GM21576 (cell line): Measurements from ENCODE around the gene BPI.
"Not testable (repeated sequence)": the region's sequence is repeated elsewhere in the genome, so short reads cannot be mapped to it uniquely, and the experiment has no call there.

ENCODE experiments used
- ATAC-seq: cut with Tn5 transposase; IDR thresholded peaks from one replicate; pipeline ENCODE4 v1.9.1; 2021; ENCODE audit warnings: mild to moderate bottlenecking, moderate library complexity; ENCODE audit not compliant: unreplicated experiment

The BPI gene

DNA sequence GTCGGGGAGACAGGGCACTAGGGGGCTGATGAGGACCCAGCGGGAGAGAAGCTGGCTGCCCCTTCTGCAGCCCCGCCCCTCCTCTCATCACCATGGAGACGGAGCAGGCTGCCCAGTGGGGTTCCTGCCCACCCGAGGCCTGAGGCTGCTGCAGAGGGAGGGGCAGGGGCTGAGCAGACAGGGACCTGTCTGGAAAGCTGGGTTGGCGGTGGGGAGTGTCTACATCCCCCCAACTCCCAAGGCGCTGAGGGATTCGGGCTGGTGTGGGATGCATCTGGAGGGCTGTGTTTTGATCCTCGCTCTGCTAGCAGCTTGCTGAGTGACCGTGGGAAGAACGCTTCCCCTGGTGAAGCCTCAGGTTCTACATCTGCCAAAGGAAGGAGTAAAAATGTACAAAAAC, 1.2 kb upstream of the BPI start:
- no peak for ATAC-seq

DNA sequence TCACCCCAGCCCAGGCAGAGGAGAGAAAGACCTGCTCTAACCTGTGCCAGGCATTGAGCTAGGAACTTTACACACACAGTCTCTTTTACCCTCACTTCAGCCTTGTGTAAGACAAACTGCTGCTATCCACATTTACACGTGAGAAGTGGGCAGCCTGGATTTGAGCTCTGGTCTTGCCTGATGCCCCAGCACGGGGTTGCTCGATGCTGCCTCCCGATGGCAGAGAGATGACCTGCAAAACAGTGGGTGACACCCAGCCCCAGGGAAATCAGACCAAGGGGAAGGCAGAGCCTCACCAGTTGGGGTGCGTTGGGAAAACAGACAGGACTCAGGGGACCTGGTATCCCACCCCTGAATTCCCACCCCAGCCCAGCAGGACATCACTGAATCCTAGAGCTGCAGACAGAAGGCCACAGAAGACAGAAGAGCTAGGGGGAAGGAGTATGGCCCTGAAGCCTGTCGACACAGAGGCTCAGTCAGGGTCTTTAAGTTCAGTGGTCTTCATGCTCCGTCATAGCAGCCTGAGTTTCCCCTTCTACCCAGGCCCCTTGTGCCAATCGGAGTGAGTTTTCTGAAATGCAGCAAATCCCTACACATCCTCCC, 990 bp downstream of the BPI start:
- no peak for ATAC-seq

DNA sequence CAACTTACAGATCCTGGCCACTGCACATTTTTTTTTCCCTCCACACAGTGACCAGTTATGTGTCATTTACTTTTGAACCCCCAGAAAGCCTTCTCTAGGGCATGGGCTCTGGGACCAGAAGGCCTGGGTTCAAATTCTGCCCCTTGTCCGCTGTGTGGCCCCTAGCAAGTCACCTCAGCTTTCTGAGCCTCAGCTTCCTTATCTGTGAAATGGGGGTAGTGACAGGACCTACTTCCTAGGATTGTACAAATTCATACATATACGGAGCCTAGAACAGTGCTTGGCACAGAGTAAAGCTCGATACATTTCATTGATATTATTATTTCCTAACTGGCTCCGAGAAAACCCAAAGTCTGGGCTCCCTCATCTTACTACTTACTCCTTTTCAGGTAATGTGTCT, 1.6 kb downstream of the BPI start:
- no peak for ATAC-seq

DNA sequence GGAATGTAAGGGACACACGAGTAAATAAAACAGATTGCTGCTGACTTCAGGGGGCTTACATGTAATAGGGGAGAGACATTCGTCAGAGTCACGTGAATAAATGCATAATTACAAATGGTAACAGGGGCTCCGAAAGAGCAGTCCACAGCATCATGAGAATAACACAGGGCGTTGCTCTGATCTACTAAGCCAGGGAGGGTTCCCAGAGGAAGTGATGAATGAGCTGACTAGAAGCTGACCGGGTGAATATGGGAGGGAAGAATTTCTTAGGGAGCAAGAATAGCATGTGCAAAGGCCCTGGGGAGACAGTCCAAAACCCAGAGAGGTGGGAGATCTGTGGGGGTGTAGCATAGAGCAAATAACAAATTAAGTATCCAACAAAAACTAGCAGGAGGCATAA, 2.4 kb downstream of the BPI start:
- no peak for ATAC-seq

DNA sequence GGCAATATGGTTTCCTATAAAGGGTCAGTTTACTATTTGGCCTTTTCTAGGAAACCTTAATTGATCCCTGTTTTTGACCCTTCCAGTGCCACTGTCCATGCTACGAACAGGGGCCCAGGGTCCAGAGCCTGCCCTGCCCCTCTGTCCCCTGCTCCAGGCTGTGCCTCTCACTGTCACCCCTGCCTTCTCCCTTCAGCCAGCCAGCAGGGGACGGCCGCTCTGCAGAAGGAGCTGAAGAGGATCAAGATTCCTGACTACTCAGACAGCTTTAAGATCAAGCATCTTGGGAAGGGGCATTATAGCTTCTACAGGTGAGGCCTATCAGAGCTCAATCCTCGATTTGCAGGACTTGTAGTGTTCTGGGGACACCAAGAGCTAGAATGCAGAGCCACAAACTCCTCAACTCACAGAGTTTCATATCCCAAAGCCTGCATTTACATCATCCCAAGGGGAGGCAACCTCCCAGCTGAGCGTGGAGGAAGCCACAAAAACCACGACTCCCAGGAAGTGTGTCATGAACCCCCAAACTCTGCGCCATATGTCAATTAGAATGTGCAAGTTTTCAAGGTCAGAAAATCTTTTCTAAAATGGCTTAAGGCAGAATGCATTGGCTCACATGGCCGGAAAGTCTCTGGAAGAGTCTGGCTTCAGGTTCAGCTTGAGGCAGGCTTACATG, 3.6 kb downstream of the BPI start:
- ATAC-seq = no peak

DNA sequence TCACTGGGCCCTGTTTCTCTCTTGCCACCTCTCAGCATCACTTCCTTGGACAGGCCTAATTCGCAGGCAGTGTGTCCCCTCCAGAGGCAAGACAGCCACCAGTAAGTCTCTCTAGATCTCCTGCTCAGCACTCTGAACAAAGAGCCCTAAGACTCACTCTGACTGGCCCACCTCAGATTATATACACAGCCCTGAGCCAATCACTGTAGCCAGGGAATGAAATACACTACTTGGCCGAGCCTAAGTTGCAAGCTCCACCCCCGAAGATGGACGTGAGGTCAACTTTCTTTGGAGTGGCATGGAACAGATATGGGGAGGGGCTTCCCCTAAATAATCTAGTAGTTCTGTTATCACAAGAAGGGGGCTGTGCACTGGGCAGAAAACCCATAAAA, 4.1 kb downstream of the BPI start:
- no peak for ATAC-seq

DNA sequence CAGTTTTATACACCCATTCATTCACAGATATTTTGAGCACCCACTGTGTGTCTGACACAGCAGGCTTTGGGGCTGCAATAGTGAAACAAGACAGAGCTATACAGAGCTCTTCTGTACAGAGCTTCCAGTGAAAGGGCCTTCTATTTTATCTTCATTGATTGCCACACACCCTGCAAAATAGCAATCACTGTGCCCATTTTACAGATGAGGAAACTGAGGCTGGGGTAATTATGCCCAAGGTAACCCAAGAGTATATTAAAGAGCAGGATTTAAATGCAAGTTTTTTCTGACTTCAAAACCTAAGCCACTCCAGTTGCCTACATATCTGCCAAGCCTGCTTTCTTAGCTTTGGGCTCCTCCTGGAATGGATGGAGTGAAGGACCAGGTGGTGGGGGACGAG, 4.5 kb downstream of the BPI start:
- ATAC-seq = no peak

DNA sequence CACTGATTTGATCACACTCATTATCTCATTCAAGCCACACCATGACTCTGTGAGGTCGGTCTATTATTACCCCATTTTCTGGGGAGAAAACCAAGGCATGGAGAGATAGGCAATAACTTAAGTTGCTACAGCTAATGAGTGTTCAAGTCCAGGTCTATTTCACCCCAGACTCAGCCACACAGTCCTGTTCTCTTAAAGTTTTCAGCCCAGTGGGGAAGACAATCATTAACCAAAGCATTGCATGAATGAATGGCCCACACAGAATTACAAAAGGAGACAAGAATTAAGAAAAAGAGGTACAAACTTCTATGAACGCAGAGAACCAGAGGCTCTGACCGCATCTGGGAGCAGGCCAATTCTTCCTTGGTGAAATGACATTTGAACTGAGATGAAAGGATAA, 7.1 kb downstream of the BPI start:
- ATAC-seq = no peak

DNA sequence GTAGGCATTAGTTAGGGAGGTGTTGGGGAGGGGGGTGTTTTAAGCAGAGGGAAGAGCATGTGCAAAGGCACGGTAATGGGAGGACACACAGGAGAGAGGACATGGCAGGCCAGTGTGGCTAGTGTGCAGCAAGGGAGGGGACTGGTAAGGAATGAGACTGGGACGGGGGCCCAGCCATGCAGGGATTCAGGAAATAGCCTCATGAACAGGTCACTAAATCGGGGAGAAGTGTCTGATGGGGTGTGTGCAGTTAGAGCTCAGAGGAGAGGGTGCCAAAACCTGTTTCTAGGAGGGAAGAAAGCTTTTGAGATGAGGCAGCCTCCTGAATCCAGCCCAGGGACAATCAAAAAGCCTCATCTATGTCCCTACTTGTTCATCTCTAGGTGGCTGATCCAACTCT, 7.5 kb downstream of the BPI start:
- no peak for ATAC-seq

DNA sequence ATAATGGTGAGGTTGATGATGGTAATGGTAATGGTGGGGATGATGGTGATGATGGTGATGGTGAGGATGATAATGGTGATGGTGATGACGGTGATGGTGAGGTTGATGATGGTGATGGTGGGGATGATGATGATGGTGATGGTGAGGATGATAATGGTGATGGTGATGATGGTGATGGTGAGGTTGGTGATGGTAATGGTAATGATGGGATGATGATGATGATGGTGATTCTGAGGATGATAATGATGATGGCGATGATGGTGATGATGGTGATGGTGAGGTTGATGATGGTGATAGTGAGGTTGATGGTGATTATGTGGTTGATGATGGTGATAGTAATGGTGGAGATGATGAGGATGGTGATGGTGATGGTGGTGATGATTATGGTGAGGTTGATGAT, 9.7 kb downstream of the BPI start:
- no peak for ATAC-seq

DNA sequence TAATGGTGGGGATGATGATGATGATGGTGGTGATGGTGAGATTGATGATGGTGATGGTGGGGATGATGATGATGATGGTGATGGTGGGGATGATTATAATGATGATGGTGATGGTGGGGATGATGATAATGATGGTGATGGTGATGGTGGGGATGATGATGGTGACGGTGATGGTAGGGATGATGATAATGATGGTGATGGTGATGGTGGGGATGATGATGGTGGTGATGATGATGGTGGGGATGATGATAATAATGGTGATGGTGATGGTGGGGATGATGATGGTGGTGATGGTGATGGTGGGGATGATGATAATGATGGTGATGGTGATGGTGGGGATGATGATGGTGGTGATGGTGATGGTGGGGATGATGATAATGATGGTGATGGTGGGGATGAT, 10.4 kb downstream of the BPI start:
- ATAC-seq = not testable (repeated sequence)

DNA sequence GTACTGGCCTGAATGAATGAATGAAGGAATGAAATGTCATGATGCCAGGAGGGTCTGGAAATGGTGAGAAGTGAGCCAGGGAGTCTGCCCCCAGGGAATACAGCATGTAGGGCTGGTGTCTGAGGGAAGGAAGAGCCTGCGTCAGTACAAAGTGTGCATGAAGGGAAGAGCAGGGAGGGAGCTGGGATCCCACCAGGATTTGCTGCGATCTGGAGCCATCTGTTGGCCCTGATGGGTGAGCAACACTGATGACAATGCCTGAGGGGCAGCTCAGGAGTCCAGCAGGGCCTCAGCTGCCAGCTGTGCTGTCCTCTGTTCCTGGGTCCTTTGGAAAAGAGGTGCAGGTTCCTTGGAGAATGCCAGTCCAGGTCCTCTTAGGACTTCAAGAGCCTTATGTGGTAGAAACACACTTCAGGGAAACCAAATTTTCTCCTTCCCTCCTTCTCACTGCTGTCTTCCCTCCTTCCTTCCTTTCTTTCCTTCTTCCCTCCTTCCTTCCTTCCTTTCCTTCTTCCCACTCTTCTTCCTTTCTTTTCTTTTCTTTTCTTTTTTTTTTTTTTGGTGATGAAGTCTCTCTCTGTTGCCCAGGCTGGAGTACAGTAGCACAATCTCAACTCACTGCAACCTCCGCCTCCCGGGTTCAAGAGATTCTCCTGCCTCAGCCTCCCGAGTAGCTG, 11.5 kb downstream of the BPI start:
- no peak for ATAC-seq

DNA sequence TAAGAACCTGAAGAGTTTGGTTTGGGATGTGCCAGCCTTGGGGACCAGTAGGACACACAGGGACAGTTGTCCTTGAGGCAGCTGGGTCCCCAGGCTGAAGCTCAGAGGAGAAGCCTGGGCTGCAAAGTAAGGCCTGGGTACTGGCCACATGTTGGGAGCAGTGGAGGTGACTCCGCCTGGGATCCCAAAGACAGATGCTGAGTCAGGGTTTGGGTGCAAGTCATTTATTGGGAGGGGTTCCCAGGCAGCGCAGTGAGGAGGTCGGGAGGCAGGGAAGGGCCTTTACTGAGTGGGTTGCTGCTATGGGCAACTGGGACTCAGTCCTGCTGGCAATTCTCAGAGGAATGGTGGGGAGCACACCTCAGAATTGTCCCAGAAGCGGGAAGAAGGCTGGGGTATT, 12.4 kb downstream of the BPI start:
- no peak for ATAC-seq

DNA sequence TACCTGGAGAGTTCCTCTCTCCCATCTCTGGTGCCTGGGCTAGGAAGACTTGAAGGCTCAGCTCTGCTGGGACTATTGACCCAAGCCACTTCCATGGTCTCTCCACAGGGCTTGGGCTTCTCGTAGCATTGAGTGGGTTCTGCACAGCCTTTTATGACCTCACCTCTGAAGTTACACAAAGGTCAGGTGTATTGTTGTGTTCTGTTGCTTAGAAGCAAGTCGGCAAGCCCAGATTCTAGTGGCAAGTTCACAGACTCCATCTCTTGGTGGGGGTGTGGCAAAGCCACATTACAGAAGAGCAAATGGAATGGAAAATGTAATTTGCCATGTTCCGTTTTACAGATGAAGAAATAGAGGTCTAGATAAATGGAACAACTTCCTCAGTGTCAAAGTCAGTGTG, 13.5 kb downstream of the BPI start:
- no peak for ATAC-seq

DNA sequence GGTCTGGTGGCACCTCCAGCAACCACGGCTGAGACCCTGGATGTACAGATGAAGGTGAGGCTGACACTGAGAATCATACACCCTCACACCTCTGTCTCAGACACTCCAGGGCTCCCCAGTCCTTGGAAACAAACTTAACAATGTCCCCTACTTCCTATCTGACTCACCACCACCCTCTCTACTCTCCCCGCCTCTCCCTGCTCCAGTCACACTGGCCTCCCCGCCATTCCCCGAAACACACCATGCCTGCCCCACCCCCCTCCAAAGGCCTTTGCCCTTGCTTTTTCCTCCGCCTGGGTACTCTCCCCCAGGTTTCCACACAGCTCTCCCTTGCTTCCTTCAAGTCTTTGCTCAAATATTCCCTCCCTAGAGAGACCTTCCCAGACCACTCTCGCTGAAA, 16.3 kb downstream of the BPI start:
- ATAC-seq = no peak

DNA sequence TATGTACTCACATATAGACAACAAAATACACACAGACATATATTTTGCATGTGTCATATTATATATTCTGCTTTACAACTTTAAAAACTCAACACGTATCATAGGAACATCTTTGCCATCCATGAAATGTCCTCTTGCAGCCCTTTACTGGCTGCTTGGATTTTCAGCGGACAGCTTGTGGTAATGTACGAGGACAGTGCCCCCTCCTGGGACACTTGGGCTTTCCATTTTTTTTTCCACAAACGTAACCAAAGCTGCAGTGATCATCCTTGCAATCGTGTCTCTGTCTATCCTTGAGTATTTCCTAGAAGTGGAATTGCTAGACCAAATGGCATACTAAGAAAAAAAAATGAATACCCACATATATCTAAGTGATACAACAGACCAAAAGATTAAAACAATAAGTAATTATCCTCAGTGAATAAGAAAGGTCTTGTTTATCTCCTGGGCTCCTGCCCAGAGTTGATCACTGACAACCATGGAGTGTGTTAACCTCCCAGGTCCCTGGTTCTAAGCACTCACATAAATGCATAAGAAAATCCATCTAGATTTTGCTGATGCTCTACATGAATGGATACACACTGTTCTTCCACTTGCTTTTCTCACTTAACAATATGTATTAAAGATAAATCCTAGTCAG, 18.1 kb downstream of the BPI start:
- ATAC-seq = no peak

DNA sequence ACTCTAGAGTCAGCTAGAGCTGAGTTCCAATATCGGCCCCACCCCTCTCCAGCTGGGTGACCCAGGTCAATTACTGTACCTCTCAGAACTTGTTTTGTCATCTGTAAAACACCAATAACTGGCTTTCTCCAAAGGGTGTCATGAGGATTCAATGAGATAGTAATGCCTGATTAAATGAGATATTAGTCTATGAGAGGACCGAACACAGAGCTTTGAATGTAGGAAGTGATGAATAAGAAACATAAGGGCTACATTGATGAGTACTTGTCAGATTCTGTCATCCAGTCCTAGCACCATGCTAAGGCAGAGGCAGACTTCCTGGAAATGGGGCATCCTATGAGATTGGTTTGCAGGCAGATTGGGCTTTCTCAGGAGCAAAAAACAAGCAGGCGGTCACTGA, 20.2 kb downstream of the BPI start:
- no peak for ATAC-seq

DNA sequence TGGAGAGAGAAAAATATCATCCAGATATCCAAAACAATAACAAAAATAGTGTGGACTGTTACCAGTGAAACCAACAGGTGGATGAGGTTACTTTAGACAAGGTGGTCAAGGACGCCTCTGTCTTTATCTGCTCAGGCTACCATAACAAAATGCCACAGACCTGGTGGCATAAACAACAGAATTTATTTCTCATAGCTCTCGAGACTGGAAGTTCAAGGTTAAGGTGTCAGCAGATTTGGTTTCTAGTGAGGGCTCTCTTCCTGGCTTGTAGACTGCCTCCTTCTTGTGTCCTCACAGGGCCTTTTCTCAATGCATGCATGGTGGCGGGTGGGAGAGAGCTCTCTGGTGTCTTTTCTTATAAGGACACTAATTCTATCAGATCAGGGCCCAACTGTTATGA, 21.2 kb downstream of the BPI start:
- ATAC-seq = no peak

DNA sequence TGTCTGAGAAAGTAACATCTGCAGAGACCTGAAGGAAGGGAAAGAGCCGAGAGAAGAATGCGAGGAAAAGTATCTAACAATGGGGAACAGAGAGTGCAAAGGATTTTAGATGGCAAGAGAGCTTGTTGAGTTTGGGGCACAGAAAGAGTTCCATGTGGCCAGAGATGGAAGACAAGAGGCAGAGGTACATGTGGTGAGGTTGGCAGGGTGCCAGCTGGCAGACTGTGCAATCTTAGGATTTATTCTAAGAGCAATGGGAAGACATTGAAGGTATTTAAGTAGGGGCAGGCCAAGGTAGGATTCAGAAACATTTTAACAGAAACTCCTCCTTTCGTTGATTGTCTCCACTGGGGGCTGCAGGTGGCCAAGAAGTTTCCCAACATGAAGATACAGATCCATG, 21.9 kb downstream of the BPI start:
- no peak for ATAC-seq

DNA sequence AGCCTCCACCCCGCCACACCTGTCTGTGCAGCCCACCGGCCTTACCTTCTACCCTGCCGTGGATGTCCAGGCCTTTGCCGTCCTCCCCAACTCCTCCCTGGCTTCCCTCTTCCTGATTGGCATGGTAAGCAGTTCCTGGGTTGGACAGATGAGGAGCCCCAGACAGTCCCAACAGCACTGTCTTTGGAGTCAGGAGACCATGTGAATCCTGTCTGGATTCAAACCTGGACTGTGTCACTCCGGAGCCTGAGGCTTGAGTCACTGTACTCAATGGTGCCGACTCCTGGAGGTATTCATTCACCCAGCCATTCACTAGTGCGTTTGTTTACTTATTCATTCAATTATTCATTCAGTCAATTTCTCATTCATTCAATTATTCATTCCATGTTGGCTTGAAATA, 22.4 kb downstream of the BPI start:
- no peak for ATAC-seq

DNA sequence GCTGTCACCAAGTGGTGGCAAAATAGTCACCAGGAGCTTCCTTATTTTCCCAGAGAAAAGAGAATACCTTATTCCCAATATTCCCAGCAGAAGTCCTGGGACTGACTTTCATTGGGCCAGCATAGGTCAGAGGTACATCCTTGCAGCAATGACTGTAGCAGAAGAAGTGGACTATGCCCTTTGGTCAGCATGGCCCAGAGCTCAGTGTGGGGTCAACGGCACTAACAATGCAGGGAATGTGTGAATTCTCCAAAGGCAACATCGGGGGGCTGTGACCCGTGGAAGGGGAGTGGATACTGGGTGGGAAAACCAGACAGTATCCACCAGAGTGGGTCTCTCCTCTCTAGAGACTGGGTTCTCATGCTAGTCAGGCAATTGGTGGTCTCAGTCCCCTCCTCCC, 26.7 kb downstream of the BPI start:
- ATAC-seq = no peak

DNA sequence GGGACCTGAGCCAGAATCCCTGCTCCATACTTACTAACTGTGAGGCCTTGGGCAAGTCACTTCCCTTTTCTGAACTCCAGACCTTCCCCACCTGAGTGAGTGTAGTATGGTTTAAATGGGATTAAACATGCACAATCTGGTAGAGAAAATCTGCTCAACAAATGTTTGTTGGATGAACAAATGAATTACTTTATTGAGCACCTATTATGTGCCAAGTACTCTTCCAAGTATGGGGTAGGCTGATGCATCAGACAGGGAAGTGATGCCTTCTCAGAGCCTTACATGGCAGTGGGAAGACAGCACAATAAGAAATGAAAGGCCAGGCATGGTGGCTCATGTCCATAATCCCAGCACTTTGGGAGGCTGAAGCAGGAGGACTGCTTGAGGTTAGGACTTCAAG, 27.3 kb downstream of the BPI start:
- ATAC-seq = no peak
